Upper lobe of left lung (tissue), 6 donors: ENCODE data around the gene NEBL. TPM values are rescaled to one million over a fixed set of nuclear protein-coding genes. Genes with fewer than 3 reads are reported as not detected.

Experiments
- ATAC-seq, 2 donors: fragments of 200-7000 bp; cut with Tn5 transposase; one replicate each; pipeline ENCODE4 v1.9.1; 2022; ENCODE audit warnings: mild to moderate bottlenecking in 2 of 2, moderate library complexity in 2 of 2; ENCODE audit not compliant: low FRiP score in 2 of 2
- DNase-seq, 2 donors: peaks; one replicate each; pipeline ENCODE4 v3.0.0-alpha.2; 2019 to 2020
- H3K27ac ChIP-seq, 4 donors: fragments of 200-600 bp; sonication (generic); one replicate each; pipeline ENCODE4 v1.5.1; 2016 to 2019
- H3K27me3 ChIP-seq, 4 donors: fragments of 200-600 bp; sonication (generic); one replicate each; pipeline ENCODE4 v1.5.1; 2017 to 2019
- H3K36me3 ChIP-seq, 4 donors: fragments of 200-600 bp; sonication (generic); one replicate each; pipeline ENCODE4 v1.5.1; 2016 to 2019
- H3K4me1 ChIP-seq, 4 donors: fragments of 200-600 bp; sonication (generic); one replicate each; pipeline ENCODE4 v1.5.1; 2018 to 2019
- H3K4me3 ChIP-seq, 4 donors: fragments of 200-600 bp; sonication (generic); one replicate each; pipeline ENCODE4 v1.5.1; 2017 to 2019; ENCODE audit warnings: mild to moderate bottlenecking in 2 of 4, moderate library complexity in 1 of 4
- H3K9me3 ChIP-seq, 4 donors: fragments of 200-600 bp; sonication (generic); one replicate each; pipeline ENCODE4 v1.5.1; 2018 to 2019
- CTCF ChIP-seq, 6 experiments: fragments of 450-650 bp in 4 of 6; fragments of 200-600 bp in 2 of 6; sonication (generic) in 2 of 6; IDR thresholded peaks; one replicate each; pipeline ENCODE4 v1.5.1; 2016 to 2019; ENCODE audit warnings: antibody characterized with exemption in 6 of 6
- EP300 ChIP-seq, 4 donors: sonication (generic); formaldehyde crosslinking; IDR thresholded peaks; one replicate each; pipeline ENCODE4 v1.5.1; 2017; ENCODE audit warnings: antibody characterized with exemption in 4 of 4, control low read depth in 2 of 4
- POLR2A ChIP-seq, 4 donors: fragments of 450-650 bp; IDR thresholded peaks; one replicate each; pipeline ENCODE4 v1.5.1; 2016 to 2017; ENCODE audit warnings: antibody characterized with exemption in 4 of 4, mild to moderate bottlenecking in 2 of 4
- POLR2AphosphoS5 ChIP-seq, 2 donors: sonication (generic); formaldehyde crosslinking; IDR thresholded peaks; one replicate each; pipeline ENCODE4 v1.5.1; 2017; ENCODE audit warnings: antibody characterized with exemption in 2 of 2
- WGBS, 2 donors: methylation state at CpG; one replicate each; pipeline ENCODE4 v1.1.5; 2017 to 2018; 5-methylcytosine and 5-hydroxymethylcytosine counted together
- small RNA-seq, 4 donors: library from RNA; depleted of rRNA; stranded (forward); fragments of <200 nt; gene quantifications; one replicate each; pipeline ENCODE3, GENCODE V24; 2016
- total RNA-seq, 6 donors: library from RNA; depleted of rRNA in 4 of 6; stranded (reverse); fragments of >200 nt in 4 of 6; gene quantifications; one replicate each; pipeline versions ENCODE4 v1.1.0 to v1.2.1, GENCODE V29; 2016 to 2021
- donor health status: DM: no; HTN: no; CAD: no; lungs with moderate emphysema.
- donor health status: DM: no; HTN: yes; CAD: no; lungs with severe emphysema.

Gene NEBL
- total RNA-seq, 6 donors from 2014 or later: 61.2 to 274 (median 134) TPM

GRCh38 chr10:20743942-20744341 lies 153.2 kb downstream of the NEBL start:
- 51 to 56% methylated on average over 5 of the region's 5 CpGs for WGBS, 2 donors
- Histone ChIP-seq H3K27ac (no peak overlapping the region), H3K4me3 (no peak overlapping the region), H3K27me3 (no peaks in the 10 kb centered on the region), H3K9me3 (peaks cover 0 to under 1% (median 0%) of the 10 kb centered on the region in 4 donors), H3K4me1 (no peaks in the 10 kb centered on the region), H3K36me3 (no peaks in the 10 kb centered on the region)
- DNase-seq (no peak), ATAC-seq (no peak)
- TF ChIP-seq CTCF (IDR thresholded peaks at IDR 0.05) (no peak), EP300 (IDR thresholded peaks at IDR 0.05) (no peak), POLR2A (IDR thresholded peaks at IDR 0.05) (no peak), POLR2AphosphoS5 (IDR thresholded peaks at IDR 0.05) (no peak)

- no peak for TF ChIP-seq POLR2A (IDR thresholded peaks at IDR 0.05)
- TF ChIP-seq EP300 (IDR thresholded peaks at IDR 0.05): no peak
- no peak for TF ChIP-seq CTCF (IDR thresholded peaks at IDR 0.05)
- TF ChIP-seq POLR2AphosphoS5 (IDR thresholded peaks at IDR 0.05): no peak
- H3K36me3 ChIP-seq: no peaks in the 10 kb centered on the region
- ATAC-seq (no peak), DNase-seq (no peak)
- H3K27me3 ChIP-seq: no peaks in the 10 kb centered on the region
- H3K4me3 ChIP-seq: no peak overlapping the region
- no peaks in the 10 kb centered on the region for H3K9me3 ChIP-seq
- H3K27ac ChIP-seq: no peak overlapping the region
- no peaks in the 10 kb centered on the region for H3K4me1 ChIP-seq
- 76 to 84% methylated on average over 4 of the region's 4 CpGs for WGBS, 2 donors
Measured at GRCh38 chr10:20742737-20743541, 154.2 kb downstream of the NEBL start.

GRCh38 chr10:20740120-20740519 lies 157.0 kb downstream of the NEBL start:
- H3K4me3 ChIP-seq: no peak overlapping the region
- no peaks in the 10 kb centered on the region for H3K36me3 ChIP-seq
- WGBS, 2 donors: 86 to 96% methylated on average over 6 of the region's 6 CpGs
- TF ChIP-seq POLR2AphosphoS5 (IDR thresholded peaks at IDR 0.05): no peak
- H3K4me1 ChIP-seq: no peaks in the 10 kb centered on the region
- ATAC-seq (no peak), DNase-seq (no peak)
- H3K9me3 ChIP-seq: no peaks in the 10 kb centered on the region
- no peak overlapping the region for H3K27ac ChIP-seq
- no peaks in the 10 kb centered on the region for H3K27me3 ChIP-seq

GRCh38 chr10:20737107-20737506 lies 160.0 kb downstream of the NEBL start:
- no peak for TF ChIP-seq POLR2A (IDR thresholded peaks at IDR 0.05)
- no peak for TF ChIP-seq CTCF (IDR thresholded peaks at IDR 0.05)
- H3K36me3 ChIP-seq: no peaks in the 10 kb centered on the region
- WGBS, 2 donors: 85 to 87% methylated on average over 6 of the region's 6 CpGs
- ATAC-seq: no peak
- no peak overlapping the region for H3K27ac ChIP-seq
- no peaks in the 10 kb centered on the region for H3K27me3 ChIP-seq
- DNase-seq: no peak
- no peak overlapping the region for H3K4me3 ChIP-seq
- H3K4me1 ChIP-seq: no peaks in the 10 kb centered on the region
- H3K9me3 ChIP-seq: no peaks in the 10 kb centered on the region

Small RNAs within 50 kb of the gene (small RNA-seq; reads per million reads assigned to genes)
- gene AL157398.1 (0 reads per million in 4 donors), gene MTND1P21 (0 reads per million in 4 donors)
